HG03342 (cell line): ENCODE data around the gene TOM1.

Source experiments
- ATAC-seq: cut with Tn5 transposase; IDR thresholded peaks from one replicate; pipeline ENCODE4 v1.9.1; 2021; ENCODE audit warnings: mild to moderate bottlenecking, moderate library complexity; ENCODE audit not compliant: unreplicated experiment

The TOM1 gene

DNA sequence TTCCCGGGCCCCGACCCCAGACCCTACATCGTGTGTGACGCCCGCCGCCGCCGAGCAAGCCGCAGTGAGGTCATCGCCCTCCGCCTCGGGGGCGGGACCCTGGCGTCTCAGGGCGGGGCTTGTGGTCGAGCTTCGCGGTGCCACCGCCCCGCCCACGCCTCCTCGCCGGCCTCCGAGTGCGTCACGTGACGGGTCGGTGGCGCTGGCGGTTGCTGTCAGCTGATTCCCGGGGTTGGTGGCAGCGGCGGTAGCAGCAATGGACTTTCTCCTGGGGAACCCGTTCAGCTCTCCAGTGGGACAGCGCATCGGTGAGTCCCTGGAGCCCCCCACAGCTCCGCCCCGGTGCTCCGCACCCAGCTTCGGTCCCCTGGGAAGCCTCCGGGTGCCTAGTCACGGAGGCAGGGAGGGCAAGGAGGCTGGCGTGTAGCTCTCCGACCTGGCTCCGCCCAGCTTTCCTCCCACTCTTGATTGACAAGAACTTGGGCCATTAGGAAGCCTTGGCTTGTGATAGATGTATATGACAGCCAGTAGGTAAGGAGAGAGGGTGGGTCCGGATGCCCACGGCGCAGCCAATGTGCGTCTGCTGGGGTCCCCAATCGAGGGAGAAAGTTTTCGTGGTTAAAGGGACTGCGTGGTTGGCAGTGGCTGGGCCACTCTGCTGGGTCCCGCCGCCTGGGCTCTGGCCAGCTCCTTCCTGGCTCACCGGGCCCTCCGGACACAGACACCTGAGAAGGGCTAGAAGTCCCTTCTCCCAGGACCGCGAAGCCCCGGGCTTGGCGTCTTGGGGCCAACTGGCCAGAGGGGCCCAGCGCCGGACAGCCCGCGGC, at the start of gene TOM1:
Gene TOM1 (plus strand): TSS at position 222 of the 827 bp plus-strand sequence. CDS start 35 bp downstream, at position 257.
- peak; percentile 96 for ATAC-seq

- ATAC-seq: no peak
Observed at GRCh38 chr22:35250156-35250555, 49.5 kb upstream of the TOM1 start.

GRCh38 chr22:35253946-35254345, 45.7 kb upstream of the TOM1 start:
- ATAC-seq: no peak

DNA sequence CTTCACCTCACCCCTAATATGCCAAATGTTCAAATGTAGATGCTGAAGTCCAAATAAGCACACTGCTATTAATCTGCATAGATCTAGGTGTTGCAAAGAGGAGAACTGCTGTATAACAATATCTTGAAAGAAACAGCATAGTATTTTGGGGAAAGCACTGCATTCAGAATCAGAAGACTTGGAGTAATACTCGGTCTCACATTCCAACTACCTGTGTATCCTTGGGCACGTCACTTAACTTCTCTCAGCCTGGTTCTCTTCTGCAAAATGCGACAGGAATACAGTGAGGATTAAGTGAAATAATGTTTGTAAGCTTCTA, 42.7 kb upstream of the TOM1 start:
- no peak for ATAC-seq

DNA sequence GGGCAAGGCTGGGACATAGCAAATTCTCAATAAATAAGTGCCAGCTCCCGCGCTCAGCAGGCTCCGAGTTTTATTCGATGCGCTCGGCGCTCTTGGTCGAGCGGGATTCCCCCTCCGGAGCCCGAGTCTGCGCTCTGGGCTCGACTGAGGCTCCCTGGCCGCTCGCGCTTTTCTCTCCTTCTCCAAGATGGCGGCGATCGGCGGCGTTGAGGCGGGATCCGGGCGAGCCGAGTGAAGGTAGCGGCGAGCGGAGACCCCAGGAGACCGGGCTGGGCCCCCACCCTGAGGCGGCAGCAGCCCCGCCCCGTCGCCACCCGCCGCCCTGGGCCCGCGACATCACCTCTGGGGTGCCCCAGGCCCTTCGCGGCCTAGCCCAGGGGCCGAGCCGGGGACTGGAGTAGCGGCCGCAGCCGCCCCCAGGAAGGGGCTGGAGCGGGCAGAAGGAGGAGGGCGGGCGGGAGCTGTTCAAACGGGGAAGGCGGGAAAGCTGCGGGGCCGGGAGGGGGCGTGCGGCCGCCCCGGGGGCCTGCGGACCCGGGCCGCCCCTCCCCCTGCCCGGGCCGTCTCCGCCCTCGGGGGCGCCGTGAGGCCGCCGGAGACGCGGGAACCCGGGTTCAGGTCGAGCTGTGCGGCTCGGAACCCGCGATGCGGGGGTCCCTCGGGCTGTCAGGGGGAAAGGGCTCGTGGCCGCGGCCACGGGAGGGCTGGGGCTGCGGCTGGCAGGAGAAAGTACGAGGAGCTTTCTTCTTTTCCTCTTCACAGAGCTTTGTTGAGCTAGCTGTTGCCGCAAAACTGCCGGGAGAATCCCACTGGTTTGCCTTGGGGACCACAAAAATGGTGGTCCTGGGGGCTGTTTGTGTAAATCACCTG, 42.1 kb upstream of the TOM1 start, which contains the start of gene HMGXB4:
Gene HMGXB4 (plus strand): TSS at position 173 of the 870 bp plus-strand sequence. CDS start 4,898 bp downstream, outside the sequence.
- ATAC-seq: peak; percentile 81

DNA sequence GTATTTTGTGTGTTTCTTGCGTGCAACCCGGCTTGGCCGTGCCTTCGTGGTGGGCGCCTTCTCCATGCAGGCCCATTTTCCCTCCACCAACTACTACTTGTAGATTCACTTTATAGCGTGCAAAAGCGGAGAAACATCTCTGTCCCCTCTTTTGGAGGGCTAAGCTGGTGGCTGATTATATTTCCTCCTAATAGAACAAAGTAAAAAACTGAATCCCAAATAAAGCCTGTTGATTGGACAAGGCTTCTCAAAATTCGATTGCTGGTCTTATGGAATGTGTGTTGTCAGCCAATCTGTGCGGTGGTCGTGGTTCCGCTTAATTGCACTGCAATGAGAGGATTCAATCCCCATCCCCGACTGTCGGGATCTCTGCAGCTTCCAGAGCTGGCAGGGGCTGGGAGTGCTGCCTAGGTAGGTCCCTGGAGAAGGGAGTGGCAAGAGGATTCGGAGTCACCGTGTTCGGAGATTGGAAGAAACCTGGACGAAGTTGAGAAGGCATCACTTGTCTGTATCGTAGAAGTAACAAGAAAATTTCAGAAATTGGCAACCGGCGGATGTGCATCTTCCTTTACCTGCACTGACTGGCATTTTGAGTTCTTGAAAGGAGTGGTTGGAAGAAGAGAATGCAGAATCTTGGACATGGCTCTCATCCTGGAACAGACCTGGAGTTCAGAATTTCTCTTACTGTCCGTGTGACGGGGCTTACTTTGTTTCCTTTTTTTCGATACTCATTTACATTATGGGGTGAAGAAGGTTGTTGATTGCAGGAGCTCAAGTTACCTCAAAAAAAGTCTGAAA, 41.3 kb upstream of the TOM1 start:
- no peak for ATAC-seq

DNA sequence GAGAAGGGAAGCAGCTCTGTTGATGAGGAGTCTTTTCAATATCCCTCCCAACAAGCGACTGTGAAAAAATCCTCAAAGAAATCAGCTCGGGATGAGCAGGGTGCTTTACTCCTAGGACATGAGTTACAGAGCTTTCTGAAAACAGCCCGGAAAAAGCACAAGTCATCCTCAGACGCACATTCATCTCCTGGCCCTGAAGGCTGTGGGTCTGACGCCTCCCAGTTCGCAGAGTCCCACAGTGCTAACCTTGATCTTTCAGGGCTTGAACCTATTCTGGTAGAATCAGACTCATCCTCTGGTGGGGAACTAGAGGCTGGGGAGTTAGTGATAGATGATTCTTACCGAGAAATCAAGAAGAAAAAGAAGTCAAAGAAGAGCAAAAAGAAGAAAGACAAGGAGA, 34.7 kb upstream of the TOM1 start:
- ATAC-seq: no peak

- no peak for ATAC-seq
Observed at GRCh38 chr22:35266277-35266676, 33.4 kb upstream of the TOM1 start.

GRCh38 chr22:35269630-35270029, 30.1 kb upstream of the TOM1 start:
- ATAC-seq: no peak

- no peak for ATAC-seq
Observed at GRCh38 chr22:35274154-35274871, 25.4 kb upstream of the TOM1 start.

DNA sequence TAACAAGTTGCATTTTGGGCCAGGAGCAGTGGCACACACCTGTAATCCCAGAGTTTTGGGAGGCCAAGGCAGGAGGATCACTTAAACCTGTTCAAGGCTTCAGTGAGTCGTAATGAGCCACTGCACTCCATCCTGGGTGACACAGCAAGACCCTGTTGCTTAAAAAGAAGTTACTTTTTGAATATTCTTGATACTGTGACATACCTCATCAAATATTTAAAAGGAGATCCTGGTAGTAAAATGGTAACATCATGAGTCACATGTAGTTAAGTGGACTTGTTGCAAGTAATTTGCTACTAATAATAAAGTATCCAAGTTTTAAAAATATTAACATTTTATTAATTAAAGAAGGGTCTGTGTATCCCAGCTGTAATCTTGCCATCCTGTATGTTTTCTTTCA, 24.1 kb upstream of the TOM1 start:
- no peak for ATAC-seq

DNA sequence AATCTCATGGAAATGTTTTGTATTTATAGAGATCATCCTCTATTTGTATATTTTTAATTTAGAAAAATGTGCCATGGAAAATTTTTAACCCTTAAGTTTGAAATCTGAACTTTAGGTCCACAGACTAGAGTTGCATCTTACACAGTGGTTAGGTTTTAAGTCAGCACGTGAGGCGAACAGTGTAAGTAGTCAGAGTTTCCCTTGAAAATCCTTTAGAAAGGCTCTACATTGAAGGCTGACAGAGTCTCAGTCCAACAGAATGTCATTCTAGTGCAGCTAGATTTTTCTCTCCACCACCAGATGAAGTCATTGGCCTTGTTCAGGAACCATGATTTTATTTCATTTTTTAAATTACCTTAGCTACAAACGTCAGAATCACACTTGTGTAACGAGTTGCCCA, 23.7 kb upstream of the TOM1 start:
- no peak for ATAC-seq

- no peak for ATAC-seq
Observed at GRCh38 chr22:35288116-35288515, 11.6 kb upstream of the TOM1 start.

DNA sequence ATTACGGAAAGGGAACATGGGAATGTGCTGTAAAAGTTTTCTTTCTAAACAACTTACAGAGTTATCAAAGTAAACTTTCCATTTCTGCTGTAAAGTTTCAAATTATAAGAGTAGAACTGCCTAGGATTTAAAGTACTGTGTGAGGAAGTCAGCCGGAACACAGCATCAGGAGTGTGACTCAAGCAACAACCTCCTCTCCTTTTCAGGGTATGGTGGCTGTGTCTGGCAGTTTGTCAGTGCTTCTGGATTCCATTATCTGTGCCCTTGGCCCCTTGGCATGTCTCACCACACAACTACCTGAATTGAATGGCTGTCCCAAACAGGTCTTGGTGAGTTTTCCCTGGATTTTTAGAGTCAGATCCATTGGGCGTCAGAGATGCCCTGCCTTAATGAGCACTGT, 6.9 kb upstream of the TOM1 start:
- no peak for ATAC-seq

DNA sequence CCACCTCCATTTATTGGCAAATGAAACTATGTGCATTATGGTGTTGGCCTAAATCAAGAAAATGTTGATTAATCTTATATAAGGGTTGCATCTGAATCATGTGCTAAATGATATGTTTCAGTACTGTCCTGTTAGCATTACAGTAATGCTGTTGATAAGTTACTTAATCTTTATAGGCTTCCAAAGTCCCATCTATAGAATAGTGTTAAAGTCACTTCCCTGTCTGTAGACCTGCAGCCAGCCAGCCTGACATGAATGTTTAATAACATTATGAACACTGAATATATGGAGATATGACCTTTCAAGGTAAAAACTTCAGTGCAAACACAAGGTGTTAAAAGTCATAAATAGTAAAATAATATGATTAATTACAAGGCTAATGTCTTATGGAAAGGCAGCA, 3.6 kb upstream of the TOM1 start:
- ATAC-seq: no peak

GRCh38 chr22:35299217-35299672, 449 bp upstream of the TOM1 start:
- ATAC-seq: peak; percentile 20

- no peak for ATAC-seq
Observed at GRCh38 chr22:35301372-35301874, 1.7 kb downstream of the TOM1 start.

DNA sequence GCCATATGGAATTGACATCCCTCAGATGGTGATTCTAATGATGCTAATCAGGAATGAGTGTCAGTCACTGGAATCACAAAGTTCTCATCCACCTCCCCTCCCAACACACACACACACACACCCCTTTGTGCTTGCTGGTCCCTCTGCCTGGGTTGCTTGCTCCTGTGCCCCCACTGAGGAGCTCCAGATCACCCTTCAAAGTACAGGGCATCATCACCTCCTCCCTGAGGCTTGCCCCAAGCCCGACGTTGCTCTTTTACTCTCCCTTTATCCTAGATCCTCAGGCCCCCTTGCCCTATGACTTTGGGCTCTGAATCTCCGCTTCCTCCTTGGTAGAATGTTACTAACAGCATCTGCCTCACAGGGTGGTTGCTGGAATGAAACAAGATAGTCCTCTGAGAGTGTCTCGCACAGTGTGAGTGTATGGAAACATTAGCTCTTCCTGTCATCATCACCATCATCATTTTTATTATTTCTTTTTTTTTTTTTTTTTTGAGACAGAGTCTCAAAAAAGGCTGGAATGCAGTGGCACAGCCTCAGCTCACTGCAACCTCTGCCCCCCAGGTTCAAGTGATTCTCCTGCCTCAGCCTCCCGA, 3.4 kb downstream of the TOM1 start:
- no peak for ATAC-seq

GRCh38 chr22:35305525-35306070, 5.9 kb downstream of the TOM1 start:
- ATAC-seq: no peak
